B cell (primary cell): ENCODE results near the gene PSMG3. TPM values are rescaled to one million over a fixed set of nuclear protein-coding genes. Genes with fewer than 3 reads are reported as not detected.
A peak's percentile ranks its signal among the peaks of the same experiment; 100 is the strongest.

Experiments
- ATAC-seq: fragments of 200-7000 bp; cut with Tn5 transposase; one replicate; pipeline ENCODE4 v1.10.0; 2021; ENCODE audit warnings: low read depth, mild to moderate bottlenecking, moderate number of reproducible peaks, moderate library complexity
- CTCF ChIA-PET: fragments of 350-600 bp; sonication (Branson Sonifier 250); formaldehyde crosslinking; loops from one replicate; lab custom pipeline; 2021; ENCODE audit warnings: antibody characterized with exemption, inconsistent platforms; lab: Charles Lee
- POLR2A ChIA-PET: fragments of 350-600 bp; sonication (Branson Sonifier 250); formaldehyde crosslinking; loops from one replicate; lab custom pipeline; 2021; ENCODE audit warnings: antibody characterized with exemption; lab: Charles Lee
- DNase-seq: peaks from one replicate; pipeline ENCODE4 v3.0.0; 2013
- H2AFZ ChIP-seq: 2 replicates; pipeline ENCODE4 v1.6.1; 2012; ENCODE audit warnings: mild to moderate bottlenecking, low read depth, low read length; ENCODE audit not compliant: insufficient read depth, poor library complexity, severe bottlenecking
- H3K27ac ChIP-seq, 2 donors: 1 replicate in 1 of 2; 2 replicates in 1 of 2; pipeline ENCODE4 v1.5.1; 2012 to 2013; ENCODE audit warnings: low read length in 2 of 2, mild to moderate bottlenecking in 2 of 2, moderate library complexity in 1 of 2
- H3K27me3 ChIP-seq, 4 experiments: fragments of 200-600 bp in 1 of 4; sonication (generic) in 1 of 4; replicated peaks in 1 of 4; 1 replicate in 2 of 4; 2 replicates in 2 of 4; pipeline versions ENCODE4 v1.6.1 to v1.7.0; 2013 to 2016; ENCODE audit warnings: low read length in 3 of 4, mild to moderate bottlenecking in 2 of 4, mixed read lengths in 1 of 4, moderate library complexity in 1 of 4; ENCODE audit not compliant: insufficient read depth in 4 of 4, control insufficient read depth in 3 of 4; ENCODE audit errors: control extremely low read depth in 1 of 4
- H3K36me3 ChIP-seq, 2 experiments: replicated peaks in 1 of 2; 1 replicate in 1 of 2; 2 replicates in 1 of 2; pipeline versions ENCODE4 v1.6.1 to v1.7.1; 2013; ENCODE audit warnings: low read length in 1 of 2; ENCODE audit not compliant: insufficient read depth in 2 of 2, control insufficient read depth in 1 of 2; ENCODE audit errors: control extremely low read depth in 1 of 2, extremely low read depth in 1 of 2
- H3K4me1 ChIP-seq, 2 donors: fragments of 200-600 bp in 1 of 2; sonication (generic) in 1 of 2; 1 replicate in 1 of 2; 2 replicates in 1 of 2; pipeline versions ENCODE4 v1.5.1 to v1.6.1; 2013 to 2017; ENCODE audit warnings: low read length in 2 of 2; ENCODE audit not compliant: control insufficient read depth in 2 of 2, insufficient read depth in 2 of 2
- H3K4me2 ChIP-seq: replicated peaks from 2 replicates; pipeline ENCODE3; 2012; ENCODE audit warnings: mild to moderate bottlenecking, low read depth, low read length; ENCODE audit not compliant: poor library complexity, severe bottlenecking
- H3K4me3 ChIP-seq, 5 experiments: fragments of 200-600 bp in 1 of 5; sonication (generic) in 1 of 5; 1 replicate in 3 of 5; 2 replicates in 2 of 5; pipeline versions ENCODE4 v1.5.1 to v1.7.0; 2011 to 2016; ENCODE audit warnings: low read length in 4 of 5, mild to moderate bottlenecking in 4 of 5, low read depth in 2 of 5, control low read depth in 1 of 5, moderate library complexity in 1 of 5; ENCODE audit not compliant: insufficient read depth in 1 of 5; ENCODE audit errors: control extremely low read depth in 1 of 5, extremely low read depth in 1 of 5
- H3K79me2 ChIP-seq: fragments of 200-600 bp; sonication (generic); one replicate; pipeline ENCODE4 v1.6.0; 2016; ENCODE audit warnings: low read length; ENCODE audit not compliant: control insufficient read depth, insufficient read depth
- H3K9ac ChIP-seq: fragments of 200-600 bp; sonication (generic); 2 replicates; pipeline ENCODE4 v1.6.1; 2017; ENCODE audit warnings: mild to moderate bottlenecking, low read length, moderate library complexity
- H3K9me3 ChIP-seq, 3 donors: one replicate each; pipeline versions ENCODE4 v1.6.1 to v1.7.1; 2013; ENCODE audit warnings: low read length in 2 of 3; ENCODE audit not compliant: control insufficient read depth in 2 of 3, insufficient read depth in 1 of 3; ENCODE audit errors: control extremely low read depth in 1 of 3
- H4K20me1 ChIP-seq: 2 replicates; pipeline ENCODE4 v1.6.0; 2012; ENCODE audit warnings: mild to moderate bottlenecking, low read length; ENCODE audit not compliant: insufficient read depth, control insufficient read depth, poor library complexity, severe bottlenecking
- H3K27ac Mint-ChIP-seq: one replicate; pipeline ENCODE4 v1.8.0; 2021; ENCODE audit warnings: mixed read lengths
- H3K27me3 Mint-ChIP-seq: one replicate; pipeline ENCODE4 v1.8.0; 2021; ENCODE audit warnings: mixed read lengths
- H3K4me1 Mint-ChIP-seq: one replicate; pipeline ENCODE4 v1.8.0; 2021; ENCODE audit warnings: mixed read lengths
- H3K4me3 Mint-ChIP-seq: one replicate; pipeline ENCODE4 v1.8.0; 2021; ENCODE audit warnings: mixed read lengths
- H3K9me3 Mint-ChIP-seq: one replicate; pipeline ENCODE4 v1.8.0; 2022; ENCODE audit warnings: mixed read lengths; ENCODE audit not compliant: insufficient read depth
- CTCF ChIP-seq: fragments of 200-600 bp; IDR thresholded peaks from one replicate; pipeline ENCODE4 v1.8.0; 2022; ENCODE audit warnings: antibody characterized with exemption, mild to moderate bottlenecking
- EZH2 ChIP-seq: IDR thresholded peaks from 2 replicates; pipeline ENCODE4 v1.6.1; 2012; ENCODE audit warnings: borderline replicate concordance, low read depth, mild to moderate bottlenecking, moderate library complexity, low read length; ENCODE audit not compliant: insufficient read depth, poor library complexity, severe bottlenecking
- WGBS: methylation state at CpG from one replicate; pipeline ENCODE4 v1.1.5; 2013; ENCODE audit warnings: missing lambda C conversion rate; ENCODE audit not compliant: insufficient coverage; 5-methylcytosine and 5-hydroxymethylcytosine counted together
- intact Hi-C: fragments of 100-400 bp; cut with micrococcal nuclease; formaldehyde crosslinking; loops from one replicate; pipeline ENCODE4 v1.10.0; 2022
- polyA plus RNA-seq: library from polyadenylated mRNA; depleted of rRNA; stranded (reverse); fragments of >200 nt; gene quantifications from 2 replicates; pipeline ENCODE4 v1.2.3, GENCODE V29; 2012
- total RNA-seq, 2 donors: library from RNA; stranded (reverse); fragments of 120-200 nt in 1 of 2; gene quantifications; 1 replicate in 1 of 2; 2 replicates in 1 of 2; pipeline versions ENCODE4 v1.2.3 to v1.2.4, GENCODE V29; 2013 to 2022

The PSMG3 gene
- total and polyA plus RNA-seq, 2 donors (not counting 1 experiment from before 2014, with no cell fraction given), result 27.4 to 75.7 TPM

- no peaks in the 10 kb centered on the region for H3K36me3 ChIP-seq
- ChIA-PET POLR2A (no interaction called here), CTCF (interaction anchor here (0.7 to 2.2 kb wide), 11 partner anchors 9 to 889 kb away, joined by 3 to 21 read pairs (median 5); partner anchors contain the start of gene PSMG3)
- no peak overlapping the region for H3K4me3 Mint-ChIP-seq
- intact Hi-C loops, result loop anchor here (1.0 to 10.0 kb wide), 3 partner anchors 525 to 655 kb away; partner anchors contain the start of gene MAD1L1
- H3K79me2 ChIP-seq, result no peaks in the 10 kb centered on the region
- no peak overlapping the region for H3K27ac ChIP-seq
- peak overlapping the region; percentile 20 for H3K4me2 ChIP-seq
- H2AFZ ChIP-seq, result peak overlapping the region; percentile 51
- peaks cover 13% of the 10 kb centered on the region for H3K4me1 Mint-ChIP-seq
- 45% methylated on average over 9 of the region's 14 CpGs for WGBS
- no peak overlapping the region for H3K4me3 ChIP-seq
- H3K4me1 ChIP-seq, result peaks cover 7 to 8% of the 10 kb centered on the region in 2 donors
- no peaks in the 10 kb centered on the region for H3K27me3 ChIP-seq
- H3K9me3 ChIP-seq, result no peaks in the 10 kb centered on the region
- DNase-seq, result peak; percentile 74
- H3K9me3 Mint-ChIP-seq, result no peaks in the 10 kb centered on the region
- no peaks in the 10 kb centered on the region for H3K27me3 Mint-ChIP-seq
- no peaks in the 10 kb centered on the region for H4K20me1 ChIP-seq
- peak; percentile 99 for ATAC-seq
- no peak for TF ChIP-seq EZH2
- TF ChIP-seq CTCF, result peak; percentile 85
- H3K9ac ChIP-seq, result no peak overlapping the region
- no peak overlapping the region for H3K27ac Mint-ChIP-seq
Measured at GRCh38 chr7:1579481-1580421, 9.9 kb upstream of the PSMG3 start.

GRCh38 chr7:1578513-1578912 lies 8.7 kb upstream of the PSMG3 start:
- no peaks in the 10 kb centered on the region for H3K27me3 Mint-ChIP-seq
- ATAC-seq, result no peak
- no peaks in the 10 kb centered on the region for H3K79me2 ChIP-seq
- peaks cover 7 to 8% of the 10 kb centered on the region in 2 donors for H3K4me1 ChIP-seq
- no peaks in the 10 kb centered on the region for H3K9me3 ChIP-seq
- H3K4me1 Mint-ChIP-seq, result peaks cover 13% of the 10 kb centered on the region
- no peaks in the 10 kb centered on the region for H3K9me3 Mint-ChIP-seq
- H4K20me1 ChIP-seq, result no peaks in the 10 kb centered on the region
- H3K27me3 ChIP-seq, result no peaks in the 10 kb centered on the region
- ChIA-PET POLR2A (no interaction called here), CTCF (interaction anchor here (1.1 to 1.5 kb wide), 8 partner anchors 8 to 891 kb away, joined by 3 to 21 read pairs (median 4); partner anchors contain the start of gene PSMG3)
- no peak for DNase-seq
- H3K27ac Mint-ChIP-seq, result no peak overlapping the region
- no peak overlapping the region for H3K4me3 Mint-ChIP-seq
- no peak overlapping the region for H3K4me2 ChIP-seq
- TF ChIP-seq CTCF, result no peak
- no peak for TF ChIP-seq EZH2
- H3K9ac ChIP-seq, result no peak overlapping the region
- intact Hi-C loops, result loop anchor here (10.0 kb wide), 2 partner anchors 526 to 656 kb away; partner anchors contain the start of gene MAD1L1
- no peak overlapping the region for H3K27ac ChIP-seq
- H2AFZ ChIP-seq, result no peak overlapping the region
- WGBS, result 92% methylated on average over 6 of the region's 6 CpGs
- no peak overlapping the region for H3K4me3 ChIP-seq
- no peaks in the 10 kb centered on the region for H3K36me3 ChIP-seq
